Inflammatory macrophage treated with lipopolysaccharide for 1 hour (primary cell): ENCODE results near the gene LSR.

Experiments used
- DNase-seq, 2 donors: peaks; one replicate each; pipeline ENCODE4 v3.0.0-alpha.2; 2020 to 2022

The LSR gene

DNA sequence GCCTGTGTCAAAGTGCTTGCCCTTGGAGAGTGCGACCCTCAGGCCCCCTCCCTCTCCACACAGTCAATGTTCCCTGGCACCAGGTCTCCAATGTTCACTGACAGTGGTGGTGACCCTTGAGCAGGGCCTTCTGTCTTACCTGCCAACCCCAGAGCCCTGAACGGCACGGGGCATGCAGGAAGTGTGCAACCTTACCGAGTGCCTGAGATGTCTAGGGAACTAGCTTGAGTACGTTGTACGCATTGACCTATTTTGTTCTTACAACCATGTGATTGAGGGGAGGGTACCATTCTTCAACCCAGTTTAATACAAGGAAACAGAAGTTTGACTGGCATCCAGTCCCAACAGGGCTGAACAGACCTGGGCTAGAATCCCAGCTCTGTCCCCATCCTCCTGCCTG lies 56.4 kb downstream of the LSR start:
- no peak for DNase-seq

GRCh38 chr19:35306473-35307246 lies 57.9 kb downstream of the LSR start:
- no peak for DNase-seq

DNA sequence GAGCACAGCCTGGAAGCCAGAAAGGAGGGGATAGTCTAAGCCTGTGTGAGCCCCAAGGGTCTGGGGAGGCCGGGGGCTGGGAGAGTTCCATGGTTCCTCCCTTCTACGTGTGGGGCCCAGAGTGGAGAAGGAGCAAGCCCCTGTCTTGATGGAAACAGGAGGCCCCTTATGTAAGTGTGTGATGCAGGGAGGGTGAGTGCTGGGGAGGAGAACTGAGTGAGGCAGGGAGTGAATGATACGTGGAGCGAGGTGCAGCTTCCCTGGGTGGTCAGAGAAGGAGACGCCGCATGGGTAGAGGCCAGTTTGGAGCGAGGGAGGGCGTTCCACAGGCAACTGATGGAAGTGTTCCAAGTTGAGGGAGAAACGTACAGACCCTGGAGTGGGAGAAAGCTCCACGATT lies 59.1 kb downstream of the LSR start:
- no peak for DNase-seq

GRCh38 chr19:35308910-35309309 lies 60.1 kb downstream of the LSR start:
- no peak for DNase-seq

GRCh38 chr19:35309481-35310279 lies 60.9 kb downstream of the LSR start:
- no peak for DNase-seq

- DNase-seq = no peak
Observed at GRCh38 chr19:35310331-35310730, 61.5 kb downstream of the LSR start.

DNA sequence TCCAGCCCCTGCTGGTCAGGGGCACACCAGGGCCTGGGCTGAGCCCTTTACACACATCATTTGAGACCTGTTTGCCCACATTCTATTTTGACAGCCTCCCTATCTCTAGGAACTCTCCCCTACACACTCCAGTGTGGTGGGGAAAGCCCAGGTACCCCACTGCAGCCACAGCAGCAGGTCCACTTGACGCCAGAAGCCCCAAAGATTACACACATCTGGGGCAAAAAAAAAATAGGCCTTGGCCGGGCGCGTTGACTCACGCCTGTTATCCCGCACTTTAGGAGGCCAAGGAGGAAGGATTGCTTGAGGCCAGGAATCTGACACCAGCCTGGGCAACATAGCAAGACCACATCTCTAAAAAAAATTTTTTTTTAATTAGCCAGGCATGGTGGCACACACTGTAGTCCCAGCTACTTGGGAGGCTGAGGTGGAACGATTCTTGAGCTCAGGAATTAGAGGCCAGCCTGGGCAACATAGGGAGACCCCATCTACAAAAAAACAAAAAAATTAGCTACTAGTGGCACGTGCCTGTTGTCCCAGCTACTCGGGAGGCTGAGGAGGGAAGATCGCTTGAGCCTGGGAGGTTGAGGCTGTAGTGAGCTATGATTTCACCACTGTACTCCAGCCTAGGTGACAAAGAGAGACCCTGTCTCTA lies 62.1 kb downstream of the LSR start:
- DNase-seq = no peak

- no peak for DNase-seq
Observed at GRCh38 chr19:35311901-35312665, 63.3 kb downstream of the LSR start.

GRCh38 chr19:35313587-35313986 lies 64.8 kb downstream of the LSR start:
- no peak for DNase-seq

- no peak for DNase-seq
Observed at GRCh38 chr19:35314031-35314430, 65.2 kb downstream of the LSR start.

DNA sequence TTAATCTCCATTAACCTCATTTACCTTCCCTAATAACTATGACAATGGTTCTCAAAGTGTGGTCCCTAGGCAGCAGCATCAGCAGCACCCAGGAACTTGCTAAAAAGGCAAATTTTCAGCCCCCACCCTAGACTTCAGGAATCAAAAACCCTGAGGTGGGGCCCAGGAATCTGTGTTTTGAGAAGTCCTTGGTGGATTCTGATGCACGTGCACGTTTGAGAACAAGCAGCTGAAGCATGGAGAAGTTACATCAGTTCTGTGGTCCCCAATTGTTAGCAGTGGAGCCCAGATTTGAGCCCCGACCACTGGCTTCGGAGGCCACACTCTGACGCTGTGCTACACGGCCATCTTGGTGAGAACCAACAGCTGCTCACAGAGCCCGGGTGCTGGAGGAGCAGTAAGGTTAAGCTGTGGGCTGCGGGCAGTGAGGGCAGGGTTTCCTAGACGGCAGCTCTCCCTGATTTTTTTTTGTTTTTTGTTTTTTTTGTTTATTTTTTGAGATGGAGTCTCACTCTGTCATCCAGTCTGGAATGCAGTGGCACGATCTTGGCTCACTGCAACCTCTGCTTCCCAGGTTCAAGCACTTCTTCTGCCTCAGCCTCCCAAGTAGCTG lies 66.2 kb downstream of the LSR start:
- no peak for DNase-seq

GRCh38 chr19:35315883-35316282 lies 67.1 kb downstream of the LSR start:
- no peak for DNase-seq

GRCh38 chr19:35316560-35316959 lies 67.8 kb downstream of the LSR start:
- DNase-seq = no peak
